Activated T-cell treated with anti-CD3 and anti-CD28 coated beads, Interleukin-2, amount 50 U/mL, for 24 hours (primary cell): ENCODE data around the gene DNASE1L3.

Experiments used
- DNase-seq: peaks from one replicate; pipeline ENCODE4 v3.0.0-alpha.2; 2020
- H3K27ac Mint-ChIP-seq: 2 replicates; pipeline ENCODE4 v1.8.0; 2020; ENCODE audit warnings: mild to moderate bottlenecking, mixed read lengths
- H3K27me3 Mint-ChIP-seq: 2 replicates; pipeline ENCODE4 v1.8.0; 2020; ENCODE audit warnings: mixed read lengths
- H3K36me3 Mint-ChIP-seq: 2 replicates; pipeline ENCODE4 v1.8.0; 2020; ENCODE audit warnings: low read depth, mixed read lengths
- H3K4me1 Mint-ChIP-seq: 2 replicates; pipeline ENCODE4 v1.8.0; 2020; ENCODE audit warnings: low read depth, mixed read lengths
- H3K4me3 Mint-ChIP-seq: 2 replicates; pipeline ENCODE4 v1.8.0; 2020; ENCODE audit warnings: mild to moderate bottlenecking, moderate library complexity, mixed read lengths
- H3K9me3 Mint-ChIP-seq: 2 replicates; pipeline ENCODE4 v1.8.0; 2020; ENCODE audit warnings: mixed read lengths

The DNASE1L3 gene

DNA sequence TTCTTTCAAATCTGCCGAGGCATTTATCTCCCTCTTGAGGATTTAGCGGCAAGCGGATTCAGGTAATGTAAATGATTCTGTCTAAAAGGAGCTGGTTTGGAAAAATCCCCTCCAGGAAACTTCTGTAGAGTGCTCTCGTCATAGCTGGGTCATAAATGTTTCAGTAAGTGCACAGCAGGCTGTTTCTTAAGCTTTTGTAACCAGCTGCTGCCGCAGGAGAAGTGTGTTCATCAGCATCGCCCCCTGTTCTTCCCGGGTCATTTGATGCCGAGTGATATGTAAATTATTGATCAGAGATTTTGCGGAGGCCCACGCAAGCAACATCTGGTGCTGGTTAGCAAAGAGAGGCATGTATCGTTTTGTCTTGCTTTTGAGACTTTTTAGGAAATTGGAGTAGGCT is 53.1 kb downstream of the DNASE1L3 start:
- no peak for DNase-seq
- H3K27ac Mint-ChIP-seq = no peak overlapping the region
- no peaks in the 10 kb centered on the region for H3K4me1 Mint-ChIP-seq
- no peaks in the 10 kb centered on the region for H3K9me3 Mint-ChIP-seq
- H3K36me3 Mint-ChIP-seq = peaks cover 47% of the 10 kb centered on the region
- H3K27me3 Mint-ChIP-seq = no peaks in the 10 kb centered on the region
- H3K4me3 Mint-ChIP-seq = no peak overlapping the region

DNA sequence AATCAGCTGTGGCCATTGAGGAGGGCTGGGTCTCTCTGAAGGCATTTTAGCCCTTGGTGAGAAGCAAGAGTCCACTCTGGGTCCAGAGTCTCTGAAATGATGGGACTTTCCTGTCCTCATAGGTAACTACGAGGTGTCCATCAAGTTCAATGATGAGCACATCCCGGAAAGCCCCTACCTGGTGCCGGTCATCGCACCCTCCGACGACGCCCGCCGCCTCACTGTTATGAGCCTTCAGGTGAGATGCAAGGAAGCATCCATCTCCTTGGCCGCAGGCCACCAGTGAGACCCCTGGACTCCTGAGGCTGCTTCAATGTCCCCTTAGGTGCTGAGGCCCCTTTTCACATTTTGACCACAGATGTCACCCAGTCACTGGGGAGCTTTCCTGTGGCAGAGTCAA is 54.9 kb downstream of the DNASE1L3 start:
- Mint-ChIP-seq H3K4me3 (no peak overlapping the region), H3K27me3 (no peaks in the 10 kb centered on the region), H3K27ac (no peak overlapping the region), H3K9me3 (no peaks in the 10 kb centered on the region), H3K4me1 (no peaks in the 10 kb centered on the region), H3K36me3 (peaks cover 49% of the 10 kb centered on the region)
- DNase-seq = no peak

DNA sequence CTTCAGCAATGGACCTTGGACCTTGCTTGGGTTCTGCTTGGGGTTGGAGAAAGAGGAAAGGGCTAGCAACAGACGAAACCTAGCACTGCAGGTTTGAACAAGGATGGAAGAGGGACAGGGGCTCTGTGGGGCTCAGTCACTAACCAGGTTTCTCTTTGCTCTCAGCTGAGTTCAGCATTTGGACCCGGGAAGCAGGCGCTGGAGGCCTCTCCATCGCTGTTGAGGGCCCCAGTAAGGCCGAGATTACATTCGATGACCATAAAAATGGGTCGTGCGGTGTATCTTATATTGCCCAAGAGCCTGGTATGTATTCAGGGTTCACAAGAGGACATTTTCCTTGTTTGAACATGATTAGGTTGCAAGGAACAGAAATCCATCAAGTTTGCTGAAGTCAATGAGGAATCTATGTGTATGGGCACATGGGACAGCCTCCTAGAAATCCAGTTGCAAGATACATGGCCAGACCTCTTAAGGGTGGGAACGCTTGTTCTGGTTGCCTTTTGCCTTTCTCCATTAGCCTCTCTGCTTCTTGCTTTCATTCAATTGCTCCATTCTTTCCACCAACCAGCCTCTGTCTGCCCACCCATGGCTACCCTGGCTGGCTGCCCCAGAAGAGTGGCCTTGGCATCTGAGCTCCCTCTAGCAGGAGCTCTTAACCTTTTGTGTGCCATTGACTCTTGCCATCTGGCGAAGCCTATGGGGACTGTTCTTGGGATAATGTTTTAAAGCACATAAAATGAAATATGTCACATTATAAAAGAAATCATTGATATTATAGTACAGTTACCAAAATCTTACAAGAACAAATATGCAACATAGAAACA is 55.9 kb downstream of the DNASE1L3 start:
- DNase-seq = no peak
- no peaks in the 10 kb centered on the region for H3K27me3 Mint-ChIP-seq
- H3K4me1 Mint-ChIP-seq = no peaks in the 10 kb centered on the region
- H3K27ac Mint-ChIP-seq = no peak overlapping the region
- H3K9me3 Mint-ChIP-seq = no peaks in the 10 kb centered on the region
- H3K36me3 Mint-ChIP-seq = peaks cover 53% of the 10 kb centered on the region
- no peak overlapping the region for H3K4me3 Mint-ChIP-seq

DNA sequence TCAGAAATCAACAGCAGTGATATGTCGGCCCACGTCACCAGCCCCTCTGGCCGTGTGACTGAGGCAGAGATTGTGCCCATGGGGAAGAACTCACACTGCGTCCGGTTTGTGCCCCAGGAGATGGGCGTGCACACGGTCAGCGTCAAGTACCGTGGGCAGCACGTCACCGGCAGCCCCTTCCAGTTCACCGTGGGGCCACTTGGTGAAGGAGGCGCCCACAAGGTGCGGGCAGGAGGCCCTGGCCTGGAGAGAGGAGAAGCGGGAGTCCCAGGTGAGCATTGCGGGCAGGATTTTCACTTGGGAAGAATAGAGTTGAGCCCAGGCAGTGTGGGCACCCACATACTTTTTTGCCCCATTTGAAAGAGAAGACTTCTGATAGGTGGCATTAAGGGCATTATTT is 57.4 kb downstream of the DNASE1L3 start:
- H3K9me3 Mint-ChIP-seq = no peaks in the 10 kb centered on the region
- no peak overlapping the region for H3K27ac Mint-ChIP-seq
- H3K36me3 Mint-ChIP-seq = peaks cover 61% of the 10 kb centered on the region
- H3K4me1 Mint-ChIP-seq = no peaks in the 10 kb centered on the region
- H3K27me3 Mint-ChIP-seq = no peaks in the 10 kb centered on the region
- H3K4me3 Mint-ChIP-seq = no peak overlapping the region
- DNase-seq = no peak

DNA sequence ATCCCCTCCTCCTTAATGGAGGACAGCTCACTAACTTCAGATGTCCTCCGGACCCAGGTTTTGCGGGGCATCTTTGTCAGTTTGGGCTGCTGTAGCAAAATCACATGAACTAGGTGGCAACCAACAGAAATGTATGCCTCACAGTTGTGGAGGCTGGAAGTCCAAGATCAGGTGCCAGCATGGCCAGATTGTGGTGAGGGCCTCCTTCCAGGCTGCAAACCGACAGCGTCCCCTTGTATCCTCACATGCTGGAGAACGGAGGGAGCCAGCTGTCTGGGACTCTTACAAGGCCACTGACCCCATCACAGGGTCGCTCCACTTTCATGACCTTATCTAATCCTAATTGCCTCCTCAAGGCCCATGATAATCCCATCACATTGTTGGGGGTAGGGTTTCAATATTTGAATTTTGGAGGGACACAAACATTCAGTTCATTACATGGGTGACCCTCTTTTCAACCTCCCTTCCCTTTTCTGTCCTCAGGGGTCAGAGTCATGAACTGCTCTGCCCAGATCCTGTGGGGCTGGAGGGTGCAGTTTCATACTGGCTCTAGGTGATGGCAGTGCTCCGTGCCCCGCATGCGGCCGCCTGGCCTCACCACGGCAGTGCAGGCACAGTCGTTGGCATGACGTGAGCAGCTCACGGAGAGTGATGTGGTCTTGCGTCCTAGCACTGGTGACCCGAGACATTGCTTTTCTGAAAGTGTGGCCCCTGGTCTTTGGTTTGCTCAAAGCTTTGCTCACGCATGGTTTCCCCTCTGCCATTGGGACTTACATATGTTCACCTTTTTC is 58.4 kb downstream of the DNASE1L3 start:
- peaks cover 63% of the 10 kb centered on the region for H3K36me3 Mint-ChIP-seq

DNA sequence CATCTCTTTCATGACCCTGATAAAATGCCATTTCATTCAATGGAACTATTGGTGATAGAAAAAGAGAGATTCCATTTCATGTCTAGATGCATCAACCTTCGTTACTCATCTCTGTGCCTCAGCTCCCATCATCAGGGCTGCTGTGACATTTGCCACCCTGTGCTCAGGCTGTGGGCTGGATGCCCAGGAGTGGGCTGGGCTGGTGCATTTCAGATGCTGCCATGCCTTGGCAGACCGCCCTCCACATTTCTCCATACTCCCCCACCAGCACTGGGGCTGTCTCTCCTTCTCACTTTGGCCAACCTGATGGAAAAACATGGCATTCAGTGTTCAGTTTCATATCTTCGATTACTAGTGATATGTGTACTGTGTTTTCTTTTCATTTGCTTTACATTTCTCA is 59.1 kb downstream of the DNASE1L3 start:
- Mint-ChIP-seq H3K4me3 (no peak overlapping the region), H3K36me3 (peaks cover 67% of the 10 kb centered on the region), H3K4me1 (no peaks in the 10 kb centered on the region), H3K27me3 (no peaks in the 10 kb centered on the region), H3K27ac (no peak overlapping the region), H3K9me3 (no peaks in the 10 kb centered on the region)
- DNase-seq = no peak

More for the DNA sequence above, 58.4 kb downstream of the DNASE1L3 start:
- DNase-seq = no peak
- Mint-ChIP-seq H3K27ac (no peak overlapping the region), H3K4me3 (no peak overlapping the region), H3K27me3 (no peaks in the 10 kb centered on the region), H3K4me1 (no peaks in the 10 kb centered on the region), H3K9me3 (no peaks in the 10 kb centered on the region)

DNA sequence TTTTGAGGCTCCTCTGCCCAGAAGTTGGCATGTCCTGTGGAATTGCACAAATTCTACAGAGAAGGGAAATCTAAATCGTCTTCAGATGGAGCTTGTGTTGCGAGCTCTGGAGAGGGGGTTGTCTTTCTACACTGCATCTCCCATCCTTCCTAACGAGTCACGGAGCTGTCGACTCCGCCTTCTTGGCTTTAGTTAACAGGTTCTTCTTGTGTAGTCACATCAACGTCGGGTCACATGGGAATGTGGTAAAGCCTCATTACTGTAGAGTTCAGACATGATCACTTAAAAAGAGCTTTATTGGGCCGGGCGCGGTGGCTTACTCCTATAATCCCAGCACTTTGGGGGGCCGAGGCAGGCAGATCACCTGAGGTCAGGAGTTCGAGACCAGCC is 60.0 kb downstream of the DNASE1L3 start:
- no peak overlapping the region for H3K27ac Mint-ChIP-seq
- H3K27me3 Mint-ChIP-seq = no peaks in the 10 kb centered on the region
- peaks cover 74% of the 10 kb centered on the region for H3K36me3 Mint-ChIP-seq
- H3K9me3 Mint-ChIP-seq = no peaks in the 10 kb centered on the region
- no peak overlapping the region for H3K4me3 Mint-ChIP-seq
- no peak for DNase-seq
- H3K4me1 Mint-ChIP-seq = no peaks in the 10 kb centered on the region

DNA sequence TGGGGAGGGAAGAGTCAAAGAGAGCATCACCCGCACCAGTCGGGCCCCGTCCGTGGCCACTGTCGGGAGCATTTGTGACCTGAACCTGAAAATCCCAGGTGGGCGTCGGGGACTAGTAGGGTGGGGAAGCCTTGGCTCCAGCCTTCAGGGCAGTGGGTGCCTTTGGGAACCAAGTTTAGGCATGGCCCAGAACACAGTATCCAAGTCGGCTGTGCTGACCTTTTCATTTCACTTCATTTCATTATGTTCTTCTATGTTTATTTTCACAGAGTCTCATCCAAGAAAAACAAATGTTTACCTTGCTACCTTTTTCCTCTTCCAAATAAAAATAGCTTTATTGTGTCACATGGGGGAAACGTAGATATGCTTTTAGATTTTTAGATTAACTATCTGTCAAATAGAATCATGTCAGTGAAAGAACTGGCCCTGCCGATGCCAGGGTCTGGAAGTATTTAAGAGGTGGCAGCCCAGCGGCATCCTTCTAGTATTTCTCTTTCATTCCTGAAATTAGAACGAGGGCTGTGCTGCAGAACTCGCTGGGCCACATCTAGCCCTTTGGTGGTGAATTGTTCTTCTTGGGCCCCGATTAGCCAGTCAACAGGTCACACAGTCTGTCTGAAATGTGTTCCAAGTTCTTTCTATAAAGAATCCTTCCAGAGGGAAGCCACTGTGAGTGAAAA is 60.5 kb downstream of the DNASE1L3 start:
- H3K4me1 Mint-ChIP-seq = no peaks in the 10 kb centered on the region
- peaks cover 70% of the 10 kb centered on the region for H3K36me3 Mint-ChIP-seq
- no peak overlapping the region for H3K27ac Mint-ChIP-seq
- no peaks in the 10 kb centered on the region for H3K9me3 Mint-ChIP-seq
- no peak overlapping the region for H3K4me3 Mint-ChIP-seq
- DNase-seq = no peak
- no peaks in the 10 kb centered on the region for H3K27me3 Mint-ChIP-seq

DNA sequence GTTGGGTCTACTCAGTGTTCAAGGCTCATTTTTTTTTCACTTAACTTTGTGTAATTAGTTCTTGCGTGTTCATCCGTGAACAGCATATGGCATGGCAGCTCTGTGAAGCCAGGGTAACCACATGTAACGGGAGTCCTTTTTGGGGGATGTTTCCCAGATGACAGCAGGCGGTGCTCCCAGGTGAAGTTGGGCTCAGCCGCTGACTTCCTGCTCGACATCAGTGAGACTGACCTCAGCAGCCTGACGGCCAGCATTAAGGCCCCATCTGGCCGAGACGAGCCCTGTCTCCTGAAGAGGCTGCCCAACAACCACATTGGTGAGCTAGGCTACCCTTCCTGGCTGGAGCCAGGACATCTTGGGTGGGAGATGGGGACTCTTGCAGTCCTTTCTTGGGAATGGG is 62.7 kb downstream of the DNASE1L3 start:
- peaks cover 62% of the 10 kb centered on the region for H3K36me3 Mint-ChIP-seq
- no peaks in the 10 kb centered on the region for H3K27me3 Mint-ChIP-seq
- H3K9me3 Mint-ChIP-seq = no peaks in the 10 kb centered on the region
- H3K4me3 Mint-ChIP-seq = no peak overlapping the region
- no peak for DNase-seq
- no peaks in the 10 kb centered on the region for H3K4me1 Mint-ChIP-seq
- H3K27ac Mint-ChIP-seq = no peak overlapping the region

DNA sequence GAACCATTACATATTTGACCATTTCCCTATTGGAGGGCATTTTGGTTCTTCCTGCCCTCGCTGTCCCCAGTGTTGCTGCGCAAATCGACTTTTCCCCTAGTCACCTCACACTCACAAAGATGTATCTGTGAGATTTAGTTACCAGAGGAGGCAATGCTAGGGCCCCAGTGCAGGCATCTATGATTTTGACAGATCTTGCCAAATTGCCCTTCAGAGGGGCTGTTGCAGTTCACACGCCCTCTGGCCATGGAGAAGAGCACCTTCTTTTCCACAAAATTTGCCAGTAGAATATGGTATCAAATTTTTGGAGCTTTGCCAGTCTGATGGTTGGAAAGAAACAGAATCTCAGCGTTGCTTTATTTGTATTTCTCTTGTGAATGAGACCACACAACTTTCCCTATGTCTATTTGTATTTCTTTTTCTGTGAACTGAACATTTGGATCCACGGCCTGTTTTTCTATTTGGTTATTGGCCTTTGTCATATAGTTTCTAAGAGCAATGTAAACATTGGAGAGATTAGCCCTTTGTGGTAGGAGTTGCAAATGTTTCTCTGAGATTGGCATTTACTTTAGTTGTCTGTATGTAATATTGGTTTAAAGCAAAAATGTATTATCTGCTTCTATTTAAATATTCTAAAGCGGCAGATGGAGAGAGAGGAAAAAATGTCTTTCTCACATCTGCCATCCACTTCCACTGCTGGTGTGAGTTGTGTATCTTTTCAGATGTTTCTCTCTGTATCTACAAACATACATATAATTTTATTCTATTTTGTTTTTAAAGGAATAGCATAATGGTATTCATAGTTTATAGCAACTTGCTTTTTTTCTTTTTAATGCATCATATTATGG is 66.1 kb downstream of the DNASE1L3 start:
- Mint-ChIP-seq H3K36me3 (peaks cover 61% of the 10 kb centered on the region), H3K9me3 (no peaks in the 10 kb centered on the region), H3K27ac (no peak overlapping the region), H3K4me3 (no peak overlapping the region), H3K4me1 (no peaks in the 10 kb centered on the region), H3K27me3 (no peaks in the 10 kb centered on the region)
- no peak for DNase-seq

DNA sequence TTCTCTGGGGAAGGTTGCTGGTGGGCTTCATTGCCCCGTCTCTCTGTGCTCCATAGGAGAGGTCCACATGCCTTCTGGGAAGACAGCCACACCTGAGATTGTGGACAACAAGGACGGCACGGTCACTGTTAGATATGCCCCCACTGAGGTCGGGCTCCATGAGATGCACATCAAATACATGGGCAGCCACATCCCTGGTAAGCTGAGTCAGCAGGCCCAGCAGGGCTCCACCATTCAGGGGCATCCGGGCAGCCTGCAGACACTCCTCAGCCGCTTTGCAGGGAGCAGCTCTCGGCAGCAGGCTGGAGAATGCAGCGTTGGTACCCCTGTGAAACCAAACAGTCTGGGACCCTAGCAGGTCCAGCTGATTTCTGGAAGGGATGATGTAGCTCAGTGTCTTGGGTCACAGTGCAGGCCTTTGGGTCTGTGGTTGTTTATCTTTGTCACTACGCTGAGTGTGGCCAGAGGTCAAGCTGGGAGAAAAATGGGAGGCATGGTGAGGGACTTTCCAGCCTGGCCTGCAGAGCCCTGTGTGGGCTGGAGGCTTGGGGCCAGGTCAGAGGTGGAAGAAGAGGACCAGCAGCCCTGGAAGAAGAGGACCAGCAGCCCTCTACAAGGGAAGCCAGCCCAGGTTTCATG is 67.2 kb downstream of the DNASE1L3 start:
- peaks cover 60% of the 10 kb centered on the region for H3K36me3 Mint-ChIP-seq
- no peaks in the 10 kb centered on the region for H3K9me3 Mint-ChIP-seq
- no peaks in the 10 kb centered on the region for H3K4me1 Mint-ChIP-seq
- H3K27me3 Mint-ChIP-seq = no peaks in the 10 kb centered on the region
- DNase-seq = no peak
- H3K27ac Mint-ChIP-seq = no peak overlapping the region
- no peak overlapping the region for H3K4me3 Mint-ChIP-seq
